ENCODE measurements around the gene C19orf25.
"Not testable (repeated sequence)": the region's sequence is repeated elsewhere in the genome, so short reads cannot be mapped to it uniquely, and the experiment has no call there.

The C19orf25 gene

GRCh38 chr19:1507192-1507660 is 28.2 kb upstream of the C19orf25 start:
- no peak for FAIRE-seq
- TF ChIP-seq SPI1 (IDR thresholded peaks at IDR 0.05; ENCODE audit: low read depth, low read length) (no peak), POU2F2 (IDR thresholded peaks at IDR 0.05; ENCODE audit: low read depth, low read length) (no peak), POLR2AphosphoS5 (IDR thresholded peaks at IDR 0.05; ENCODE audit: low read depth, low read length) (no peak), TAF1 (IDR thresholded peaks at IDR 0.05; ENCODE audit: low read depth, low read length) (no peak), POLR2A (IDR thresholded peaks at IDR 0.05; ENCODE audit: low read depth, low read length) (no peak), PAX5 (IDR thresholded peaks at IDR 0.05; ENCODE audit: insufficient read depth, low read length, severe bottlenecking) (no peak)

DNA sequence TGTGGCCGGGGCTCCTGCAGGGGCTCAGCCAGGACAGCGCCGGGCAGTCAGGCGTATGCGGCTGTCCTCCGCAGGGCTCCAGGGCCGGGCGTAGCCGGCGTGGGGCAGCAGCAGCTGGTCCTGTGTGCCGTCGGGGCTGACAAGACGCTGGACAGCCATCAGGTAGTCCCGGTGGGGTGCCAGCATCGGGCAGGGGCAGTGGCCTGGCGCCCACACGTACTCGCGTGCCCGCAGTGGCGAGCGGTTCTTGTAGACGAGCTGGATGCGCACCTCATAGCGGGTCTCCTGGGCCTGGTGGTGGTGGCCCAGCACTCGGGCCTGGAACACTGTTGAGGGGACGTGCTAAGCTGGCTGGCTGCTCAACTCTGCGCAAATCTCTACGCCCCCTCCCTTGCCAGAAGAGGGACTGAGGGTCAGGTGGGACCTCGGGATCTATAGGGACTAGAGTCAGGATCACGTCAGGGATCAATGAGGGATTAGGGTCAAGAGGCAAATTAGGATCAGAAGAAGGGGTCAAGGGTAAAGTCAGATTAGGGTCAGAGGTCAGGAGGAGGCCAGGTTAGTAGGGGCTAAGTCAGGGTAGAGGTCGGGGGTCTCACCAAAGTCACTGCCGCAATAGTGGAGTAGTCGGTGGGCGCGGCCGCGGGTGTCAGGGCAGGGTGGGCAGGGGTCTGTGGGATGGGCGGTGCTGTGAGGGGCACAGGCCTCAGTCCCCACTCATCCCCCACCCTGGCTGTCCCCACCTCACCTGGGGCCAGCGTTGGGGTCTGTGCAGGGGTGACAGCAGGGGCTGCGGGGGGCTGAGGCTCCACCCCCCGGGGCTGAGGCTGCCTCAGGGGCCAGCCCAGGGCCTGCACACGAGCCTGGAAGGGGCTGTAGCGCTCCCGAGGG is 27.2 kb upstream of the C19orf25 start:
- no peak for TF ChIP-seq TAF1 (IDR thresholded peaks at IDR 0.05; ENCODE audit: low read depth, low read length)
- no peak for FAIRE-seq
- no peak for DNase-seq (ENCODE audit: insufficient read length, low spot score)

More at GRCh38 chr19:1507192-1507660, 28.2 kb upstream of the C19orf25 start:
- no peak for DNase-seq (ENCODE audit: insufficient read length, low spot score)

GRCh38 chr19:1505012-1505411 is 26.0 kb upstream of the C19orf25 start:
- FAIRE-seq (no peak), DNase-seq (ENCODE audit: insufficient read length, low spot score) (no peak)
- TF ChIP-seq SPI1 (IDR thresholded peaks at IDR 0.05; ENCODE audit: low read depth, low read length) = no peak
- TF ChIP-seq POLR2A (IDR thresholded peaks at IDR 0.05; ENCODE audit: low read depth, low read length) = no peak
- TF ChIP-seq POU2F2 (IDR thresholded peaks at IDR 0.05; ENCODE audit: low read depth, low read length) = no peak
- no peak for TF ChIP-seq TAF1 (IDR thresholded peaks at IDR 0.05; ENCODE audit: low read depth, low read length)
- TF ChIP-seq POLR2AphosphoS5 (IDR thresholded peaks at IDR 0.05; ENCODE audit: low read depth, low read length) = no peak
- TF ChIP-seq PAX5 (IDR thresholded peaks at IDR 0.05; ENCODE audit: insufficient read depth, low read length, severe bottlenecking) = no peak

GRCh38 chr19:1503925-1504773 is 25.1 kb upstream of the C19orf25 start:
- no peak for TF ChIP-seq PAX5 (IDR thresholded peaks at IDR 0.05; ENCODE audit: insufficient read depth, low read length, severe bottlenecking)
- no peak for TF ChIP-seq SPI1 (IDR thresholded peaks at IDR 0.05; ENCODE audit: low read depth, low read length)
- no peak for TF ChIP-seq POU2F2 (IDR thresholded peaks at IDR 0.05; ENCODE audit: low read depth, low read length)
- no peak for TF ChIP-seq POLR2A (IDR thresholded peaks at IDR 0.05; ENCODE audit: low read depth, low read length)
- no peak for TF ChIP-seq TAF1 (IDR thresholded peaks at IDR 0.05; ENCODE audit: low read depth, low read length)
- no peak for TF ChIP-seq POLR2AphosphoS5 (IDR thresholded peaks at IDR 0.05; ENCODE audit: low read depth, low read length)
- FAIRE-seq (no peak), DNase-seq (ENCODE audit: insufficient read length, low spot score) (no peak)

DNA sequence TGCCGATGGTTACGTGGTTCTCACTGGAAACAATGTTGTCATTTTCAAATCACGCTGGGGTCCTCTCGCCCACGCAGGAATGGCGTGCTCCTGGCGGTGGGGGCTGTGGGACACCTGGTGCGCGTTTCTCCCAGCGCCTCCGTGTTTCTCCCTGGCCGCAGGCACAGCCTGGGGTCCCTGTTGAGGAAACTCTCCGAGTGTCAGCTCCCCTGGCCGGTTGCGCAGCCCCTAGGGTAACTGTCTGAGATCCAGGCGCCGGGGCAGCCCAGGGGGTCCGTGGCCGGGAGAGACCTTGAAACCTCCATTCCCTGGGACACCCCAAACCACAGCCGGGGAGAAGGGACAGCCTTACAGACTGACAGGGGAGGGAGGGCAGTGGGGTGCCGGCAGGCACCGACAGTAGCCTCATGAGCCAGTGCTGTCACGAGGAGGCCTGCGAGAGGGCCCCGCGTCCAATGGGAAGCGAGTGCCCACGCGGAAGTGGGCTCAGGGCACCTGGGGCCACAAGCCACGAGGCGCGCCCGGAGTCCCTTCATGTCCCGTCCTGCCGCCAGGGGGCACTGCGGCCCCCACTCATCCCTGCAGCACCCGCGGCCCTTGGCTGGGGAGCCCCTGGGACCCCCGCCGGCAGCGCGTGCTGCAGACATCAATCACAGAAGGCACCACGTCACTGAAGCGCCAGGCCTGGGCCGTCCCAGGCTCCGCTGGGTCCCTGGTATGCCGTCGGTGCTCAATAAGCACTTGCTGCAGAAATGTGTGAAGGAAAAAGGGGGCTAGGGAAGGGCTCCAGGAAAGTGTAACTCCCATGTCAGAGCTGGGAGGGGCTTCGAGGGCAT is 24.3 kb upstream of the C19orf25 start:
- TF ChIP-seq POLR2A (IDR thresholded peaks at IDR 0.05; ENCODE audit: low read depth, low read length) (no peak), SPI1 (IDR thresholded peaks at IDR 0.05; ENCODE audit: low read depth, low read length) (0 out of 2 replicates have a peak, but pooled peaks have one; percentile 27), POLR2AphosphoS5 (IDR thresholded peaks at IDR 0.05; ENCODE audit: low read depth, low read length) (no peak), PAX5 (IDR thresholded peaks at IDR 0.05; ENCODE audit: insufficient read depth, low read length, severe bottlenecking) (no peak), TAF1 (IDR thresholded peaks at IDR 0.05; ENCODE audit: low read depth, low read length) (no peak)
- peak; percentile 52 for FAIRE-seq
- peak; percentile 74 for DNase-seq (ENCODE audit: insufficient read length, low spot score)

- no peak for FAIRE-seq
- no peak for TF ChIP-seq POLR2AphosphoS5 (IDR thresholded peaks at IDR 0.05; ENCODE audit: low read depth, low read length)
- no peak for TF ChIP-seq SPI1 (IDR thresholded peaks at IDR 0.05; ENCODE audit: low read depth, low read length)
- TF ChIP-seq POU2F2 (IDR thresholded peaks at IDR 0.05; ENCODE audit: low read depth, low read length) = no peak
- TF ChIP-seq TAF1 (IDR thresholded peaks at IDR 0.05; ENCODE audit: low read depth, low read length) = no peak
- TF ChIP-seq PAX5 (IDR thresholded peaks at IDR 0.05; ENCODE audit: insufficient read depth, low read length, severe bottlenecking) = no peak
- TF ChIP-seq POLR2A (IDR thresholded peaks at IDR 0.05; ENCODE audit: low read depth, low read length) = no peak
- no peak for DNase-seq (ENCODE audit: insufficient read length, low spot score)
These were observed 23.5 kb upstream of the C19orf25 start for GRCh38 chr19:1502433-1503088.

- DNase-seq (ENCODE audit: insufficient read length, low spot score) (no peak), FAIRE-seq (no peak)
These were observed 22.2 kb upstream of the C19orf25 start for GRCh38 chr19:1501200-1501595.

GRCh38 chr19:1499231-1499630 is 20.2 kb upstream of the C19orf25 start:
- not testable (repeated sequence) for FAIRE-seq; DNase-seq (ENCODE audit: insufficient read length, low spot score)

More at GRCh38 chr19:1501200-1501595, 22.2 kb upstream of the C19orf25 start:
- no peak for TF ChIP-seq TAF1 (IDR thresholded peaks at IDR 0.05; ENCODE audit: low read depth, low read length)
- TF ChIP-seq POLR2AphosphoS5 (IDR thresholded peaks at IDR 0.05; ENCODE audit: low read depth, low read length) = no peak
- TF ChIP-seq POLR2A (IDR thresholded peaks at IDR 0.05; ENCODE audit: low read depth, low read length) = no peak
- TF ChIP-seq POU2F2 (IDR thresholded peaks at IDR 0.05; ENCODE audit: low read depth, low read length) = no peak
- TF ChIP-seq PAX5 (IDR thresholded peaks at IDR 0.05; ENCODE audit: insufficient read depth, low read length, severe bottlenecking) = no peak
- no peak for TF ChIP-seq SPI1 (IDR thresholded peaks at IDR 0.05; ENCODE audit: low read depth, low read length)
